Fibroblast of lung (primary cell): ENCODE measurements around the gene IER3IP1. TPM values are rescaled to one million over a fixed set of nuclear protein-coding genes. Genes with fewer than 3 reads are reported as not detected.
"Not testable (repeated sequence)": the region's sequence is repeated elsewhere in the genome, so short reads cannot be mapped to it uniquely, and the experiment has no call there.

Source experiments
- DNase-seq, 2 donors: peaks; one replicate each; pipeline versions ENCODE4 v3.0.0 to v3.0.0-alpha.2; 2010; ENCODE audit warnings: low read depth in 2 of 2
- H2AFZ ChIP-seq: 2 replicates; pipeline ENCODE4 v1.5.1; 2012; ENCODE audit warnings: low read length, control low read depth, inconsistent platforms
- H3K27ac ChIP-seq: 2 replicates; pipeline ENCODE4 v1.5.1; 2011; ENCODE audit warnings: low read length, control low read depth; ENCODE audit not compliant: insufficient read depth
- H3K27me3 ChIP-seq: 2 replicates; pipeline ENCODE4 v1.5.1; 2011; ENCODE audit warnings: mild to moderate bottlenecking, low read length; ENCODE audit not compliant: control insufficient read depth, insufficient read depth
- H3K36me3 ChIP-seq: 2 replicates; pipeline ENCODE4 v1.5.1; 2011; ENCODE audit warnings: low read length; ENCODE audit not compliant: control insufficient read depth, insufficient read depth
- H3K4me1 ChIP-seq: 2 replicates; pipeline ENCODE4 v1.5.1; 2011; ENCODE audit warnings: low read length; ENCODE audit not compliant: control insufficient read depth, insufficient read depth; ENCODE audit errors: extremely low read depth
- H3K4me2 ChIP-seq: 2 replicates; pipeline ENCODE4 v1.5.1; 2011; ENCODE audit warnings: low read length, control low read depth; ENCODE audit not compliant: insufficient read depth; ENCODE audit errors: extremely low read depth
- H3K4me3 ChIP-seq, 4 experiments: fragments of 200-600 bp in 1 of 4; sonication (generic) in 1 of 4; replicated peaks in 1 of 4; 2 replicates each; pipeline ENCODE4 v1.5.1; 2011 to 2016; ENCODE audit warnings: low read length in 4 of 4, low read depth in 3 of 4, mild to moderate bottlenecking in 3 of 4, control low read depth in 2 of 4, inconsistent platforms in 1 of 4, mixed read lengths in 1 of 4; ENCODE audit not compliant: insufficient read depth in 1 of 4; ENCODE audit errors: control extremely low read depth in 1 of 4
- H3K79me2 ChIP-seq: 2 replicates; pipeline ENCODE4 v1.5.1; 2012; ENCODE audit warnings: mild to moderate bottlenecking, low read length, inconsistent platforms; ENCODE audit not compliant: control insufficient read depth, insufficient read depth
- H3K9ac ChIP-seq: 2 replicates; pipeline ENCODE4 v1.5.1; 2011; ENCODE audit warnings: mild to moderate bottlenecking, low read length, control low read depth; ENCODE audit not compliant: insufficient read depth
- H3K9me3 ChIP-seq: 2 replicates; pipeline ENCODE4 v1.5.1; 2012; ENCODE audit warnings: low read depth, low read length; ENCODE audit not compliant: control insufficient read depth, insufficient read depth
- H4K20me1 ChIP-seq: 2 replicates; pipeline ENCODE4 v1.5.1; 2011; ENCODE audit warnings: low read length; ENCODE audit not compliant: control insufficient read depth, insufficient read depth; ENCODE audit errors: extremely low read depth
- CTCF ChIP-seq, 2 donors: IDR thresholded peaks in 1 of 2; conservative IDR thresholded peaks in 1 of 2; 1 replicate in 1 of 2; 2 replicates in 1 of 2; pipeline ENCODE4 v1.5.1; 2011 to 2012; ENCODE audit warnings: low read length in 2 of 2, control low read depth in 1 of 2, inconsistent platforms in 1 of 2, low read depth in 1 of 2, mild to moderate bottlenecking in 1 of 2
- EZH2 ChIP-seq: IDR thresholded peaks from 2 replicates; pipeline ENCODE4 v1.5.1; 2012; ENCODE audit warnings: low read length, control low read depth, mild to moderate bottlenecking; ENCODE audit errors: missing control alignments
- polyA plus RNA-seq, 2 donors: library from polyadenylated mRNA; depleted of rRNA in 1 of 2; stranded (reverse) in 1 of 2; unstranded in 1 of 2; fragments of >200 nt; gene quantifications; 2 replicates each; pipeline ENCODE4 v1.2.1, GENCODE V29; 2011 to 2012; ENCODE audit warnings: missing spikeins in 1 of 2
- total RNA-seq: library from RNA; depleted of rRNA; stranded (reverse); fragments of >200 nt; gene quantifications from 2 replicates; pipeline ENCODE4 v1.2.1, GENCODE V29; 2014

The IER3IP1 gene
- total and polyA plus RNA-seq, 2 donors (not counting 1 experiment from before 2014, with no cell fraction given) = 26.2 to 47.9 TPM

- Histone ChIP-seq H4K20me1 (no peaks in the 10 kb centered on the region), H3K4me1 (no peaks in the 10 kb centered on the region), H3K4me2 (no peak overlapping the region), H3K79me2 (no peaks in the 10 kb centered on the region), H3K4me3 (no peak overlapping the region), H3K9ac (no peak overlapping the region), H3K36me3 (no peaks in the 10 kb centered on the region), H2AFZ (no peak overlapping the region), H3K9me3 (no peaks in the 10 kb centered on the region), H3K27me3 (no peaks in the 10 kb centered on the region), H3K27ac (no peak overlapping the region)
- no peak for TF ChIP-seq CTCF (conservative IDR thresholded peaks at IDR 0.05 in 1 of 2, IDR thresholded peaks at IDR 0.05 in 1 of 2; ENCODE audit: low read depth in 1 of 2, low read length in 2 of 2)
- TF ChIP-seq EZH2 = no peak
- no peak for DNase-seq
Measured at GRCh38 chr18:47191961-47192360, 15.8 kb upstream of the IER3IP1 start.

- H3K79me2 ChIP-seq = no peaks in the 10 kb centered on the region
- no peak for DNase-seq
Measured at GRCh38 chr18:47187721-47188120, 11.6 kb upstream of the IER3IP1 start.

GRCh38 chr18:47184419-47185050 lies 8.4 kb upstream of the IER3IP1 start:
- H3K79me2 ChIP-seq = no peaks in the 10 kb centered on the region
- no peak overlapping the region for H3K9ac ChIP-seq
- no peaks in the 10 kb centered on the region for H3K4me1 ChIP-seq
- no peaks in the 10 kb centered on the region for H3K36me3 ChIP-seq
- TF ChIP-seq CTCF (conservative IDR thresholded peaks at IDR 0.05 in 1 of 2, IDR thresholded peaks at IDR 0.05 in 1 of 2; ENCODE audit: low read depth in 1 of 2, low read length in 2 of 2) (no peak), EZH2 (no peak)
- H3K27me3 ChIP-seq = peaks cover 6% of the 10 kb centered on the region
- no peak overlapping the region for H2AFZ ChIP-seq
- DNase-seq = peak; percentile 14 to 50
- H4K20me1 ChIP-seq = no peaks in the 10 kb centered on the region
- no peak overlapping the region for H3K27ac ChIP-seq
- no peak overlapping the region for H3K4me3 ChIP-seq
- H3K4me2 ChIP-seq = no peak overlapping the region
- no peaks in the 10 kb centered on the region for H3K9me3 ChIP-seq

More at GRCh38 chr18:47187721-47188120, 11.6 kb upstream of the IER3IP1 start:
- Histone ChIP-seq H3K9ac (no peak overlapping the region), H4K20me1 (no peaks in the 10 kb centered on the region), H3K27me3 (no peaks in the 10 kb centered on the region), H3K9me3 (no peaks in the 10 kb centered on the region), H3K4me3 (no peak overlapping the region), H3K4me2 (no peak overlapping the region), H3K27ac (no peak overlapping the region), H3K4me1 (no peaks in the 10 kb centered on the region), H3K36me3 (no peaks in the 10 kb centered on the region), H2AFZ (no peak overlapping the region)
- no peak for TF ChIP-seq CTCF (conservative IDR thresholded peaks at IDR 0.05 in 1 of 2, IDR thresholded peaks at IDR 0.05 in 1 of 2; ENCODE audit: low read depth in 1 of 2, low read length in 2 of 2)
- no peak for TF ChIP-seq EZH2

- not testable (repeated sequence) for H4K20me1 ChIP-seq, H3K4me1 ChIP-seq, H3K9me3 ChIP-seq, H3K4me2 ChIP-seq, H3K27me3 ChIP-seq, H3K36me3 ChIP-seq, DNase-seq, H3K4me3 ChIP-seq, H3K27ac ChIP-seq, H3K79me2 ChIP-seq, H3K9ac ChIP-seq, H2AFZ ChIP-seq
Measured at GRCh38 chr18:47182156-47182555, 6.0 kb upstream of the IER3IP1 start.
